H1 (cell line): ENCODE measurements around the gene WDFY4. TPM values are rescaled to one million over a fixed set of nuclear protein-coding genes. Genes with fewer than 3 reads are reported as not detected.

Experiments used
- ATF3 ChIP-seq: IDR thresholded peaks from 2 replicates; pipeline ENCODE4 v1.6.1; 2011; ENCODE audit warnings: low read depth, mild to moderate bottlenecking, low read length; ENCODE audit not compliant: insufficient read depth
- CBX5 ChIP-seq: fragments of 300-800, 300-1000 bp; sonication (generic); IDR thresholded peaks from 2 replicates; pipeline ENCODE4 v1.7.1; 2016; ENCODE audit warnings: antibody characterized with exemption, low read length, low read depth
- CHD7 ChIP-seq: fragments of 300-600 bp; sonication (generic); IDR thresholded peaks from 2 replicates; pipeline ENCODE4 v1.7.1; 2012; ENCODE audit warnings: low read length, moderate library complexity, mild to moderate bottlenecking, inconsistent platforms; ENCODE audit not compliant: insufficient replicate concordance
- CTCF ChIP-seq, 3 experiments: IDR thresholded peaks; 1 replicate in 2 of 3; 2 replicates in 1 of 3; pipeline versions ENCODE4 v1.5.1 to v1.6.1; 2011; ENCODE audit warnings: low read length in 3 of 3, mild to moderate bottlenecking in 3 of 3, inconsistent platforms in 2 of 3, low read depth in 1 of 3, moderate library complexity in 1 of 3; ENCODE audit not compliant: insufficient read depth in 1 of 3; ENCODE audit errors: control extremely low read depth in 1 of 3
- E2F6 ChIP-seq: IDR thresholded peaks from 2 replicates; pipeline ENCODE4 v1.6.1; 2012; ENCODE audit warnings: inconsistent platforms
- SP4 ChIP-seq: IDR thresholded peaks from 2 replicates; pipeline ENCODE4 v1.6.1; 2012; ENCODE audit warnings: low read length, inconsistent platforms
- polyA plus RNA-seq, 7 experiments: library from polyadenylated mRNA; depleted of rRNA in 3 of 7; stranded (reverse) in 5 of 7; unstranded in 2 of 7; fragments of >200 nt in 5 of 7; fragments of 200-250 nt in 2 of 7; gene quantifications; 1 replicate in 5 of 7; 2 replicates in 1 of 7; 4 replicates in 1 of 7; pipeline versions ENCODE4 v1.2.1 to v1.2.3, GENCODE V29; 2011 to 2013; ENCODE audit warnings: missing spikeins in 2 of 7, mixed read lengths in 2 of 7
- total RNA-seq: library from RNA; stranded (reverse); fragmentation: NEBNext Ultra II Directional; extraction: Animal tissue kit (Norgen Biotek cat#: 25700); gene quantifications from 2 replicates; pipeline ENCODE4 v1.2.1, GENCODE V29; 2021

WDFY4 gene
- total and polyA plus RNA-seq, 2 of the 8 experiments (the other 6 are each of a cell fraction or from before 2014, with no cell fraction given), result not detected

GRCh38 chr10:48813825-48814224 is 129.2 kb downstream of the WDFY4 start (continued):
- TF ChIP-seq CHD7 (no peak), ATF3 (no peak), E2F6 (no peak), CBX5 (no peak), CTCF (IDR thresholded peaks at IDR 0.05; ENCODE audit: control extremely low read depth in 1 of 3, insufficient read depth in 1 of 3, low read depth in 1 of 3, low read length in 3 of 3) (no peak), SP4 (no peak)
